Fibroblast of the aortic adventitia (primary cell): Measurements from ENCODE around the gene CD9. TPM values are rescaled to one million over a fixed set of nuclear protein-coding genes. Genes with fewer than 3 reads are reported as not detected.

Source experiments
- DNase-seq: peaks from one replicate; pipeline ENCODE4 v3.0.0-alpha.2; 2010; ENCODE audit warnings: low read depth
- H3K4me3 ChIP-seq: 2 replicates; pipeline ENCODE4 v1.5.1; 2011; ENCODE audit warnings: low read depth, mild to moderate bottlenecking, control low read depth, low read length, moderate library complexity
- CTCF ChIP-seq: IDR thresholded peaks from 2 replicates; pipeline ENCODE4 v1.5.1; 2011; ENCODE audit warnings: mild to moderate bottlenecking, low read length, control low read depth, inconsistent platforms; ENCODE audit not compliant: insufficient read depth
- total RNA-seq: library from RNA; depleted of rRNA; stranded (reverse); fragments of >200 nt; gene quantifications from 2 replicates; pipeline ENCODE4 v1.2.3, GENCODE V29; 2012; ENCODE audit warnings: low replicate concordance

The CD9 gene
- total RNA-seq, 1 donor, result 407 TPM

- no peak for TF ChIP-seq CTCF
- no peak overlapping the region for H3K4me3 ChIP-seq
- peak; percentile 20 for DNase-seq
Observed at GRCh38 chr12:6273541-6274230, 73.5 kb downstream of the CD9 start.

DNA sequence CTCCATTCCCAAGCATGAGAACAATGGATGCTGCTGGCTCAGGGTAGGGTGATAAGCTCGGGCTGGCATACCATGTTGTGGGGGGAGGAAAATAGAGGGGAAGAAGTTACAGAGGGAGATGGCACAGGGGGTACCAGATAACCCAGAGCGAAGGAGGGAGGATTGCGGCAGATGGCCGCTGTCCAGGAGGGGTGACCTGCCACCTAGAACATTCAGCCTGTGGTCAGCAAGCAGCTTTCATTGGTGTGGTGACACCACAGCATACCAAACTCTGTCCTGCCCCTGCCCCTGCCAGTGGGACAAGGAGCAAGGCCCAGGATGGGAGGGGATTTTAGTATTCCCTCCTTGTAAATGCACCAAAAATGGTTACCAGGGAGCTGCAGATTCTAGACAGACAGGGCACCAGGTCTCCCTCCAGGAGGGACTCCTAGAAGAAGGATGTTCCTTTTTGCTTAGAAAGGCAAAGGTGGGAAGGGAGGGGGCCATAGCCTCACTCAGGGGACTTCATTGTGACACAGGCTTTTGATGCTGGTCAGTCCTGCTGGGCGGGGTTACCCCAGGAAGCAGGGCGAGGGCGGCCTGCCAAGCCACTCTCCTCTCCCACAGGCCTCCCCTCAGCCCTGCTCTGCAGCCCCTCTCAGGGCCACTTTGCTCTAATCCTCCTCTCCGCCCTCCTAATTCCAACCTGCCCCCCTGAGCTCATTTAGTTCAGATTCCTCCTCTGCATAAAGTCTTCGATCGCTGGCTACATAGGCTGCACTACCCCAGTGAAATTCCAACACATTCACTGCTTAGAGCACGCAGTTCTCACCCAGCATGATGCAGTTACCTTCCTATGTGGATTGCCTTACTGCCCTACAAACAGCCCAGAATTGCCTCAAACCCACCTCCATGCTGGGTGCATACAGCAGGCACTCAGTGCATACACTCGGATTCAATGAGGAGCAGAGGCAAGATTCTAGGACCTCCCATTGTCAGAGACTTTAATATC, 74.3 kb downstream of the CD9 start:
- no peak for DNase-seq
- TF ChIP-seq CTCF, result no peak

GRCh38 chr12:6275928-6276887, 76.0 kb downstream of the CD9 start:
- DNase-seq, result no peak
- no peak for TF ChIP-seq CTCF
- H3K4me3 ChIP-seq, result no peak overlapping the region

More for the DNA sequence above, 74.3 kb downstream of the CD9 start:
- H3K4me3 ChIP-seq, result no peak overlapping the region

DNA sequence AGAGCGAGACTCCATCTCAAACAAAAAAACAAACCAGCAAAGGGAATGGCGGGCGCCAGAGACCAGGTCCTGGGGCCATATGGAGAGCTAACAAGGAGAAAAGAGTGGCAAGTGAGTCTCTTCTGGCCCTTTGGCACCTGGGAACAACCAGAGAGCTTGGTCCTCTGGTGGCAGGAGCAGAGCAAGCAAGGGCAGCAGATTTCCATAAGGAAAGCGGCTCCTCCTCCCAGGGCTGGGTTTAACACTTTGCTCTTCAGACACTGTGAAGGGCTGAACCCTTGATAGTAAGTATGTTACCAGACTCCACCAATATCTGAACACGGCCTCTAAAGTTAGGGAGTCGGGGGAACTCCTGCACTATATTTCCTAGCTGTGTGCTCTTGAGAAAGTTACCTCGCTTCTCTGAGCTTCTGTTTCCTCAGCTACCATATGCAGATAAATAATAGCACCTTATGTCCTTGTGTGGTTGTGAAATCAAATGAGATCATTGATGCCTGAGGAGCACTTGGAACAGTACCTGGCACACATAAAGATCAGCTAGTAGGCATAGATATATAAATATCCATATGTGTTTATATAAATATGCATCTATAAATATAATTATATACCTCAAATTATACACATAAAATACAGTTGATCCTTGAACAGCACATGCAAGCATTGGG, 76.9 kb downstream of the CD9 start:
- H3K4me3 ChIP-seq, result no peak overlapping the region
- TF ChIP-seq CTCF, result peak; percentile 10
- DNase-seq, result no peak

DNA sequence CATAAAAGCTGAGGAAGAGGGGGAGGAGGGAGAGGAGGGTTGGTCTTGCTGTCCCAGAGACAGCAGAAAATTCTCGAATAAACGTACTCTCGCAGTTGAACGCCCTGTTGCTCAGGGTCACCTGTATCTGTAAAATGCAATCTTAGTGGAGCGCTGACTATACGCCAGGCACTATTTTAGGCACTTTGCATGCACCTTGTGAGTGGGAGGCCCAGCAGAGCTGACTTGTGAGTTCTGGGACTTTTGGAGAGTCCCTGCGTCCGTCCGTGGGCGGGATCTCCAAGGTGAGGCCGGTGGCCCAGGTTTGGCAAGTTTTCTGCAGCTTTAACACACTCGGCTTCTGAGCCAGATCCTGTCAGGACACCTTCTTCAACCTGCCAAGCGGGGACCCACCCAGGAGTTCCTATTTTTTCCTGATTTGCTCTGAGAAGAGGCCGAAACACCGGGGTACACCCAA, 77.8 kb downstream of the CD9 start:
- no peak for DNase-seq
- no peak for TF ChIP-seq CTCF
- H3K4me3 ChIP-seq, result peak overlapping the region; percentile 56
